ENCODE measurements around the gene COG3.

The COG3 gene

DNA sequence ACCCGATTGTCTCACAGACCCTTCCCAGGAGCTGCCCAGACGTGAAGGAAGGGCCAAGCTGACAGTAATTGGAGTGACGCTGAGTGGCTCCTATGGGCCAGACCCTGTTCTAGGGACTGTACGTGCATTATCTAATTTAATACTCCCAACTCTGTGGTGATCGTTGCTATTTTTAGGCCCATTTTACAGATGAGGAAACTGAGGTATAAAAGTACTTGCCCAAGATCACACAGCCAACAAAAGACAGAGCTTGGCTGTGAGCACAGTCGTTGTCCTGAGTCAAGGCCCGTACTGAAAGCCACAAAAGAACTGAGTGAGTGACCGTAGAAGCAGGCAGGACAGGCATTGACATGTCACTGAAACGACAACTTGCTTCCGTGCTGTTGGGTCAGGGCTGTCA, 76.1 kb downstream of the COG3 start:
- no peaks in the 10 kb centered on the region for H3K4me1 ChIP-seq (ENCODE audit: control insufficient read depth in 1 of 2, insufficient read depth in 1 of 2, low read depth in 1 of 2, low read length in 1 of 2)
- no peaks in the 10 kb centered on the region for H3K27me3 ChIP-seq
- TF ChIP-seq, protein P1, sequence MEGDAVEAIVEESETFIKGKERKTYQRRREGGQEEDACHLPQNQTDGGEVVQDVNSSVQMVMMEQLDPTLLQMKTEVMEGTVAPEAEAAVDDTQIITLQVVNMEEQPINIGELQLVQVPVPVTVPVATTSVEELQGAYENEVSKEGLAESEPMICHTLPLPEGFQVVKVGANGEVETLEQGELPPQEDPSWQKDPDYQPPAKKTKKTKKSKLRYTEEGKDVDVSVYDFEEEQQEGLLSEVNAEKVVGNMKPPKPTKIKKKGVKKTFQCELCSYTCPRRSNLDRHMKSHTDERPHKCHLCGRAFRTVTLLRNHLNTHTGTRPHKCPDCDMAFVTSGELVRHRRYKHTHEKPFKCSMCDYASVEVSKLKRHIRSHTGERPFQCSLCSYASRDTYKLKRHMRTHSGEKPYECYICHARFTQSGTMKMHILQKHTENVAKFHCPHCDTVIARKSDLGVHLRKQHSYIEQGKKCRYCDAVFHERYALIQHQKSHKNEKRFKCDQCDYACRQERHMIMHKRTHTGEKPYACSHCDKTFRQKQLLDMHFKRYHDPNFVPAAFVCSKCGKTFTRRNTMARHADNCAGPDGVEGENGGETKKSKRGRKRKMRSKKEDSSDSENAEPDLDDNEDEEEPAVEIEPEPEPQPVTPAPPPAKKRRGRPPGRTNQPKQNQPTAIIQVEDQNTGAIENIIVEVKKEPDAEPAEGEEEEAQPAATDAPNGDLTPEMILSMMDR (IDR thresholded peaks at IDR 0.05), result no peak
- H3K4me3 ChIP-seq (ENCODE audit: low read depth in 1 of 2, low read length in 1 of 2), result no peak overlapping the region
- H3K27ac ChIP-seq, result no peak overlapping the region
- no peaks in the 10 kb centered on the region for H3K9me3 ChIP-seq
- peaks cover 16% of the 10 kb centered on the region for H3K36me3 ChIP-seq

DNA sequence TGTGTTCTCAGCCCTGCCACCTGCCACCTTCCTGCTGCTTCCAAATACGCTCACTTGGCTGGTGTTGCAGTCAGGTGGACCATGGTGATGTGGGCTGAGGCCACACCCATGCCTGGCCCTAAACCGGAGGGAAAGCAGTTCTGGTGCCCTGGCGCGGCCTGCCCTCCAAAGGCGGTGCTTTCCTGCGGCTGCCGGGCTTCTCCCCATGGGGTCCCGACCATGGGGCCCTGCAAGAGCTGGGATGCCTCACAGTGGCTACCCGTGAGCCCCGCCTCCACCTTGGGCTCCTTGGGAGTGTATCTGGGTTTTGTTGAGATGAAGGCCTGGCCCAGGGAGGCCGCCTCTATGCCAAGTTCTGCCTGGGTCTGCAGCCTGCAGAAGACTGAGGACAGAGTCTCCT, 77.1 kb downstream of the COG3 start:
- H3K4me1 ChIP-seq (ENCODE audit: control insufficient read depth in 1 of 2, insufficient read depth in 1 of 2, low read depth in 1 of 2, low read length in 1 of 2), result no peaks in the 10 kb centered on the region
- no peak overlapping the region for H3K27ac ChIP-seq
- no peaks in the 10 kb centered on the region for H3K27me3 ChIP-seq
- no peaks in the 10 kb centered on the region for H3K9me3 ChIP-seq
- TF ChIP-seq, protein P1 (IDR thresholded peaks at IDR 0.05), result no peak
- no peak overlapping the region for H3K4me3 ChIP-seq (ENCODE audit: low read depth in 1 of 2, low read length in 1 of 2)
- H3K36me3 ChIP-seq, result peaks cover 7% of the 10 kb centered on the region

DNA sequence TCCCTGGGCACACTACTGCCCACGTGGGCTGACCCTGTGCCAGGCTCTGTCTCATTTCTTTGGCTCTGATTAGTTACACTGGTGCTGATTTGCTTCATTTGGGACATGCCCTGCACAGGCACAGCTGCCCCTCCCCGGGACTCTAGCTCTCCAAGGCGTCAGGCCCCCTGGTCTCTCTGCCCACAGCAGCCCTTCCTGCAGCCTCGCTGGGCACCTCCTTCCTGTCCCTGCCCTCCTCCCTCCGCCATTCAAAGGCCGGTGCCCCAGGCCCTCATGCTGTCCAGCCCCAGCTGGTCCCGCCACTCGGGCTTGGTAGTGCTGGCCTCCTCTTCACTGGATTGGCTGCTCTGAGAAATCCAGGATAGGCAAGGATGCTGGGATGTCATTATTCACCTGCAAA, 77.7 kb downstream of the COG3 start:
- TF ChIP-seq, protein P1 (IDR thresholded peaks at IDR 0.05), result no peak

DNA sequence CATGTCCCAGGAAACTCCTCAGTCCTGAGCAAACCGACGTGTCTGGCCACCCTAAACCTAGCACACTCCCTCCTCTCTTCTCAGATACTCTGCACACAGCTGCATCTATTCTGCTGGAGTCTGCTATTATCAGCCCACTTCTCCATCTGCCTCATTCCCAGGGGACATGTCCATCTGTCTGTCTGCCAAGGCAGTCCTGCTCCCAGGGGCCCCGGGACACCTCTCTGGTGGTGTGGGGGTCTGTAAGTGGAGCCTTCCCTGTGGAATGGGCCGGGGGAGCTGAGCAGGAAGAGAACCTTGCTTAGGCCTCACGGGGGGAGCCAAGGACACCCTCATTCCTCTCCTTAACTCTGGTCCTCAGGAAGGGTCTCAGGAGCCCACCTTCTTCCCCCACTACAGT, 78.1 kb downstream of the COG3 start:
- no peaks in the 10 kb centered on the region for H3K9me3 ChIP-seq
- H3K27me3 ChIP-seq, result peaks cover under 1% of the 10 kb centered on the region
- H3K4me1 ChIP-seq (ENCODE audit: control insufficient read depth in 1 of 2, insufficient read depth in 1 of 2, low read depth in 1 of 2, low read length in 1 of 2), result no peaks in the 10 kb centered on the region
- peaks cover under 1% of the 10 kb centered on the region for H3K36me3 ChIP-seq
- no peak overlapping the region for H3K27ac ChIP-seq
- no peak overlapping the region for H3K4me3 ChIP-seq (ENCODE audit: low read depth in 1 of 2, low read length in 1 of 2)
- TF ChIP-seq, protein P1 (IDR thresholded peaks at IDR 0.05), result no peak

More for the DNA sequence above, 77.7 kb downstream of the COG3 start:
- H3K9me3 ChIP-seq, result no peaks in the 10 kb centered on the region
- peaks cover 5% of the 10 kb centered on the region for H3K36me3 ChIP-seq
- H3K4me3 ChIP-seq (ENCODE audit: low read depth in 1 of 2, low read length in 1 of 2), result no peak overlapping the region
- H3K4me1 ChIP-seq (ENCODE audit: control insufficient read depth in 1 of 2, insufficient read depth in 1 of 2, low read depth in 1 of 2, low read length in 1 of 2), result no peaks in the 10 kb centered on the region
- H3K27ac ChIP-seq, result no peak overlapping the region
- no peaks in the 10 kb centered on the region for H3K27me3 ChIP-seq

DNA sequence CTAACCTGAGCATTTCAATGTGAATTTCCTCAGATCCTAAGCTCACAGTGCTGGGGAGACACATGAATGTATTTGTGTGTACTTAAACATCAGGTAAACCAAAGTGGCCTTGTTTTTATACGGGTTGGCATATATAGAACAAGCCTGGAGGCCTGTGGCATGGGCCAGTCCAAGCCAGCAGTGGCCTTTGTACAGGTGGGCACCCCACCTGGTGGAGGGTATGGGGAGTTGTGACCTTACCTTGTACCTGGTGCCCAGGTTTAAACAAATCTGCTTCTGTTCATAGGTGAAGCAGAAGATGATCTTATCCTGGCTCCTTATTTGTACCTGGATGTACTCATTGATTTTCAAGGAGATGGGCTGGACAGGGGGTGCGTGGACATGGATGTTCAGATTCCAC, 79.8 kb downstream of the COG3 start:
- TF ChIP-seq, protein P1 (IDR thresholded peaks at IDR 0.05), result no peak
- H3K27ac ChIP-seq, result no peak overlapping the region
- no peaks in the 10 kb centered on the region for H3K36me3 ChIP-seq

More for the DNA sequence above, 79.8 kb downstream of the COG3 start:
- peaks cover 9% of the 10 kb centered on the region for H3K27me3 ChIP-seq
- H3K4me3 ChIP-seq (ENCODE audit: low read depth in 1 of 2, low read length in 1 of 2), result no peak overlapping the region
- no peaks in the 10 kb centered on the region for H3K9me3 ChIP-seq
- no peaks in the 10 kb centered on the region for H3K4me1 ChIP-seq (ENCODE audit: control insufficient read depth in 1 of 2, insufficient read depth in 1 of 2, low read depth in 1 of 2, low read length in 1 of 2)
